Fibroblast of lung (primary cell): ENCODE results near the gene LTBP1. TPM values are rescaled to one million over a fixed set of nuclear protein-coding genes. Genes with fewer than 3 reads are reported as not detected.

Experiments used
- DNase-seq, 2 donors: peaks; one replicate each; pipeline versions ENCODE4 v3.0.0 to v3.0.0-alpha.2; 2010; ENCODE audit warnings: low read depth in 2 of 2
- H2AFZ ChIP-seq: 2 replicates; pipeline ENCODE4 v1.5.1; 2012; ENCODE audit warnings: low read length, control low read depth, inconsistent platforms
- H3K27ac ChIP-seq: 2 replicates; pipeline ENCODE4 v1.5.1; 2011; ENCODE audit warnings: low read length, control low read depth; ENCODE audit not compliant: insufficient read depth
- H3K27me3 ChIP-seq: 2 replicates; pipeline ENCODE4 v1.5.1; 2011; ENCODE audit warnings: mild to moderate bottlenecking, low read length; ENCODE audit not compliant: control insufficient read depth, insufficient read depth
- H3K36me3 ChIP-seq: 2 replicates; pipeline ENCODE4 v1.5.1; 2011; ENCODE audit warnings: low read length; ENCODE audit not compliant: control insufficient read depth, insufficient read depth
- H3K4me1 ChIP-seq: 2 replicates; pipeline ENCODE4 v1.5.1; 2011; ENCODE audit warnings: low read length; ENCODE audit not compliant: control insufficient read depth, insufficient read depth; ENCODE audit errors: extremely low read depth
- H3K4me2 ChIP-seq: 2 replicates; pipeline ENCODE4 v1.5.1; 2011; ENCODE audit warnings: low read length, control low read depth; ENCODE audit not compliant: insufficient read depth; ENCODE audit errors: extremely low read depth
- H3K4me3 ChIP-seq, 4 experiments: fragments of 200-600 bp in 1 of 4; sonication (generic) in 1 of 4; replicated peaks in 1 of 4; 2 replicates each; pipeline ENCODE4 v1.5.1; 2011 to 2016; ENCODE audit warnings: low read length in 4 of 4, low read depth in 3 of 4, mild to moderate bottlenecking in 3 of 4, control low read depth in 2 of 4, inconsistent platforms in 1 of 4, mixed read lengths in 1 of 4; ENCODE audit not compliant: insufficient read depth in 1 of 4; ENCODE audit errors: control extremely low read depth in 1 of 4
- H3K79me2 ChIP-seq: 2 replicates; pipeline ENCODE4 v1.5.1; 2012; ENCODE audit warnings: mild to moderate bottlenecking, low read length, inconsistent platforms; ENCODE audit not compliant: control insufficient read depth, insufficient read depth
- H3K9ac ChIP-seq: 2 replicates; pipeline ENCODE4 v1.5.1; 2011; ENCODE audit warnings: mild to moderate bottlenecking, low read length, control low read depth; ENCODE audit not compliant: insufficient read depth
- H3K9me3 ChIP-seq: 2 replicates; pipeline ENCODE4 v1.5.1; 2012; ENCODE audit warnings: low read depth, low read length; ENCODE audit not compliant: control insufficient read depth, insufficient read depth
- H4K20me1 ChIP-seq: 2 replicates; pipeline ENCODE4 v1.5.1; 2011; ENCODE audit warnings: low read length; ENCODE audit not compliant: control insufficient read depth, insufficient read depth; ENCODE audit errors: extremely low read depth
- CTCF ChIP-seq, 2 donors: IDR thresholded peaks in 1 of 2; conservative IDR thresholded peaks in 1 of 2; 1 replicate in 1 of 2; 2 replicates in 1 of 2; pipeline ENCODE4 v1.5.1; 2011 to 2012; ENCODE audit warnings: low read length in 2 of 2, control low read depth in 1 of 2, inconsistent platforms in 1 of 2, low read depth in 1 of 2, mild to moderate bottlenecking in 1 of 2
- EZH2 ChIP-seq: IDR thresholded peaks from 2 replicates; pipeline ENCODE4 v1.5.1; 2012; ENCODE audit warnings: low read length, control low read depth, mild to moderate bottlenecking; ENCODE audit errors: missing control alignments
- polyA plus RNA-seq, 2 donors: library from polyadenylated mRNA; depleted of rRNA in 1 of 2; stranded (reverse) in 1 of 2; unstranded in 1 of 2; fragments of >200 nt; gene quantifications; 2 replicates each; pipeline ENCODE4 v1.2.1, GENCODE V29; 2011 to 2012; ENCODE audit warnings: missing spikeins in 1 of 2
- total RNA-seq: library from RNA; depleted of rRNA; stranded (reverse); fragments of >200 nt; gene quantifications from 2 replicates; pipeline ENCODE4 v1.2.1, GENCODE V29; 2014

The LTBP1 gene
- total and polyA plus RNA-seq, 2 donors (not counting 1 experiment from before 2014, with no cell fraction given): 254 to 324 TPM

GRCh38 chr2:32991091-32991845 lies 44.5 kb downstream of the LTBP1 start:
- Histone ChIP-seq H2AFZ (no peak overlapping the region), H3K4me2 (no peak overlapping the region), H3K4me3 (no peak overlapping the region), H3K27ac (no peak overlapping the region), H3K79me2 (no peaks in the 10 kb centered on the region), H3K27me3 (no peaks in the 10 kb centered on the region), H3K9me3 (no peaks in the 10 kb centered on the region), H4K20me1 (no peaks in the 10 kb centered on the region), H3K36me3 (no peaks in the 10 kb centered on the region), H3K9ac (no peak overlapping the region), H3K4me1 (no peaks in the 10 kb centered on the region)
- no peak for DNase-seq
- TF ChIP-seq EZH2: no peak
- TF ChIP-seq CTCF (conservative IDR thresholded peaks at IDR 0.05 in 1 of 2, IDR thresholded peaks at IDR 0.05 in 1 of 2; ENCODE audit: low read depth in 1 of 2, low read length in 2 of 2): no peak

- no peak overlapping the region for H3K27ac ChIP-seq
- TF ChIP-seq EZH2 (no peak), CTCF (conservative IDR thresholded peaks at IDR 0.05 in 1 of 2, IDR thresholded peaks at IDR 0.05 in 1 of 2; ENCODE audit: low read depth in 1 of 2, low read length in 2 of 2) (no peak)
- H3K4me3 ChIP-seq: no peak overlapping the region
- no peaks in the 10 kb centered on the region for H4K20me1 ChIP-seq
- H3K79me2 ChIP-seq: no peaks in the 10 kb centered on the region
- no peak for DNase-seq
- no peak overlapping the region for H3K4me2 ChIP-seq
- no peak overlapping the region for H2AFZ ChIP-seq
- H3K4me1 ChIP-seq: no peaks in the 10 kb centered on the region
- H3K9ac ChIP-seq: no peak overlapping the region
- no peaks in the 10 kb centered on the region for H3K9me3 ChIP-seq
- no peaks in the 10 kb centered on the region for H3K27me3 ChIP-seq
- H3K36me3 ChIP-seq: no peaks in the 10 kb centered on the region
Measured at GRCh38 chr2:32993005-32993539, 46.3 kb downstream of the LTBP1 start.

GRCh38 chr2:32997705-32998104 lies 51.0 kb downstream of the LTBP1 start:
- Histone ChIP-seq H2AFZ (no peak overlapping the region), H3K4me3 (no peak overlapping the region), H3K27me3 (no peaks in the 10 kb centered on the region), H3K79me2 (no peaks in the 10 kb centered on the region), H3K9ac (no peak overlapping the region), H4K20me1 (no peaks in the 10 kb centered on the region), H3K4me1 (peaks cover 2% of the 10 kb centered on the region), H3K9me3 (no peaks in the 10 kb centered on the region), H3K4me2 (no peak overlapping the region), H3K36me3 (no peaks in the 10 kb centered on the region), H3K27ac (no peak overlapping the region)
- no peak for DNase-seq
- TF ChIP-seq EZH2: no peak
- no peak for TF ChIP-seq CTCF (conservative IDR thresholded peaks at IDR 0.05 in 1 of 2, IDR thresholded peaks at IDR 0.05 in 1 of 2; ENCODE audit: low read depth in 1 of 2, low read length in 2 of 2)
